ENCODE measurements around the gene OTOP2.

GRCh38 chr17:74956093-74956492, 32.0 kb downstream of the OTOP2 start:
- TF ChIP-seq CTCF (IDR thresholded peaks at IDR 0.05; ENCODE audit: borderline replicate concordance, extremely low read depth, low read length, poor library complexity, severe bottlenecking) (no peak), EZH2 (IDR thresholded peaks at IDR 0.05; ENCODE audit: borderline replicate concordance, low read depth, low read length, severe bottlenecking) (no peak)

Data from DND-41 (cell line).